ENCODE results near the gene DCAF15. TPM values are rescaled to one million over a fixed set of nuclear protein-coding genes. Genes with fewer than 3 reads are reported as not detected.

Gene DCAF15
- total RNA-seq, 1 experiment from 2014 or later: 20.9 TPM

Other genes starting within 250 kb of the DCAF15 start
- 51.5 and 71.3 TPM in 2 replicates for gene MRI1, start 188.0 kb upstream of the DCAF15 start, total RNA-seq (2014; rRNA removed; shearing (Covaris generic))
- 213 and 349 TPM in 2 replicates for gene C19orf53, start 178.1 kb upstream of the DCAF15 start, total RNA-seq (2014; rRNA removed; shearing (Covaris generic))
- 3.6 and 12.2 TPM in 2 replicates for gene ZSWIM4, start 157.1 kb upstream of the DCAF15 start, total RNA-seq (2014; rRNA removed; shearing (Covaris generic))
- not detected in 2 replicates for gene NANOS3, start 75.4 kb upstream of the DCAF15 start, total RNA-seq (2014; rRNA removed; shearing (Covaris generic))
- gene BRME1, start 46.4 kb upstream of the DCAF15 start, total RNA-seq (2014; rRNA removed; shearing (Covaris generic)): 2.3 and 3.2 TPM in 2 replicates
- gene CC2D1A, start 46.3 kb upstream of the DCAF15 start, total RNA-seq (2014; rRNA removed; shearing (Covaris generic)): 18.2 and 25.1 TPM in 2 replicates
- gene PODNL1, start 14.1 kb upstream of the DCAF15 start, total RNA-seq (2014; rRNA removed; shearing (Covaris generic)): 2.8 TPM in 1 of 2 replicates, not detected in the other
- gene RFX1, start 53.8 kb downstream of the DCAF15 start, total RNA-seq (2014; rRNA removed; shearing (Covaris generic)): 1.5 and 3.1 TPM in 2 replicates
- gene RLN3, start 75.6 kb downstream of the DCAF15 start, total RNA-seq (2014; rRNA removed; shearing (Covaris generic)): not detected in 2 replicates
- gene IL27RA, start 79.3 kb downstream of the DCAF15 start, total RNA-seq (2014; rRNA removed; shearing (Covaris generic)): 2.3 and 4.8 TPM in 2 replicates
- 0.64 TPM in 1 of 2 replicates, not detected in the other for gene PALM3, start 109.6 kb downstream of the DCAF15 start, total RNA-seq (2014; rRNA removed; shearing (Covaris generic))
- gene MISP3, start 120.3 kb downstream of the DCAF15 start, total RNA-seq (2014; rRNA removed; shearing (Covaris generic)): 2.2 TPM in 1 of 2 replicates, not detected in the other
- gene C19orf67, start 133.3 kb downstream of the DCAF15 start, total RNA-seq (2014; rRNA removed; shearing (Covaris generic)): not detected in 2 replicates
- gene SAMD1, start 138.2 kb downstream of the DCAF15 start, total RNA-seq (2014; rRNA removed; shearing (Covaris generic)): 10.5 and 43.2 TPM in 2 replicates
- gene PRKACA, start 165.3 kb downstream of the DCAF15 start, total RNA-seq (2014; rRNA removed; shearing (Covaris generic)): 46.3 and 93.7 TPM in 2 replicates
- 117 and 169 TPM in 2 replicates for gene ASF1B, start 184.1 kb downstream of the DCAF15 start, total RNA-seq (2014; rRNA removed; shearing (Covaris generic))

Data from M059J (cell line).